HepG2 (cell line): ENCODE results near the gene GLTPD2. TPM values are rescaled to one million over a fixed set of nuclear protein-coding genes. Genes with fewer than 3 reads are reported as not detected.

Source experiments
- ATAC-seq: fragments of 200-7000 bp; cut with Tn5 transposase; 3 replicates; pipeline ENCODE4 v1.9.1; 2020; ENCODE audit warnings: mild to moderate bottlenecking, moderate library complexity
- BruUV-seq: library from RNA; stranded (reverse); fragments of 400-500 nt; replicated peaks from 2 replicates; lab custom pipeline; 2021; lab: Mats Ljungman, UMichigan
- CTCF ChIA-PET: fragments of 300-600 bp; formaldehyde crosslinking; extraction: SDS; loops from one replicate; lab custom pipeline; 2021; ENCODE audit warnings: low total read pairs, inconsistent platforms, low intra/inter-chr PET ratio; lab: Yijun Ruan, JAX
- POLR2A ChIA-PET: fragments of 350-600 bp; sonication (Branson Sonifier 250); formaldehyde crosslinking; loops from one replicate; lab custom pipeline; 2020; ENCODE audit warnings: antibody characterized with exemption, inconsistent platforms; lab: Yijun Ruan, JAX
- DNase-seq: peaks from one replicate; pipeline ENCODE4 v3.0.0-alpha.2; 2015; ENCODE audit warnings: low spot score
- FAIRE-seq: peaks from 3 replicates; lab custom pipeline; 2011; peaks lifted over from hg19 to GRCh38; lab: Jason Lieb, UNC
- H2AFZ ChIP-seq: one replicate; pipeline ENCODE4 v1.6.1; 2011; ENCODE audit warnings: low read length, inconsistent platforms
- H3K27ac ChIP-seq: fragments of 300-600 bp; 3 replicates; pipeline ENCODE4 v1.8.0; 2011; ENCODE audit warnings: mixed run types, mild to moderate bottlenecking, mixed read lengths, low read length, inconsistent platforms; ENCODE audit not compliant: insufficient read depth; ENCODE audit errors: extremely low read length
- H3K27me3 ChIP-seq, 2 experiments: fragments of 200-600 bp in 1 of 2; 2 replicates in 1 of 2; 3 replicates in 1 of 2; pipeline versions ENCODE4 v1.6.0 to v1.8.0; 2011; ENCODE audit warnings: low read length in 2 of 2, mild to moderate bottlenecking in 2 of 2, moderate library complexity in 2 of 2, inconsistent platforms in 1 of 2; ENCODE audit not compliant: insufficient read depth in 2 of 2, control insufficient read depth in 1 of 2
- H3K36me3 ChIP-seq, 2 experiments: fragments of 200-600 bp in 1 of 2; replicated peaks in 1 of 2; 2 replicates in 1 of 2; 3 replicates in 1 of 2; pipeline versions ENCODE4 v1.5.1 to v1.8.0; 2011; ENCODE audit warnings: low read length in 2 of 2, inconsistent platforms in 1 of 2; ENCODE audit not compliant: insufficient read depth in 2 of 2, control insufficient read depth in 1 of 2
- H3K4me1 ChIP-seq: 2 replicates; pipeline ENCODE4 v1.5.1; 2012; ENCODE audit warnings: low read length, inconsistent platforms; ENCODE audit not compliant: insufficient read depth
- H3K4me2 ChIP-seq: 2 replicates; pipeline ENCODE4 v1.6.0; 2011; ENCODE audit warnings: low read depth, low read length, inconsistent platforms
- H3K4me3 ChIP-seq, 3 experiments: fragments of 200-600 bp in 1 of 3; sonication (generic), shearing (Covaris generic) in 1 of 3; replicated peaks in 1 of 3; 2 replicates each; pipeline ENCODE4 v1.5.1; 2011 to 2016; ENCODE audit warnings: low read length in 3 of 3, inconsistent platforms in 2 of 3, low read depth in 2 of 3, mild to moderate bottlenecking in 2 of 3, control low read depth in 1 of 3, mixed read lengths in 1 of 3; ENCODE audit not compliant: insufficient read depth in 1 of 3
- H3K79me2 ChIP-seq: one replicate; pipeline ENCODE4 v1.6.1; 2011; ENCODE audit warnings: low read length, inconsistent platforms; ENCODE audit not compliant: insufficient read depth
- H3K9ac ChIP-seq: 2 replicates; pipeline ENCODE4 v1.6.0; 2011; ENCODE audit warnings: mild to moderate bottlenecking, low read depth, low read length, inconsistent platforms; ENCODE audit not compliant: insufficient read depth
- H3K9me3 ChIP-seq: 2 replicates; pipeline ENCODE4 v1.5.1; 2012; ENCODE audit warnings: mild to moderate bottlenecking, low read length
- H4K20me1 ChIP-seq: 2 replicates; pipeline ENCODE4 v1.6.0; 2011; ENCODE audit warnings: inconsistent platforms, mild to moderate bottlenecking, low read length, moderate library complexity; ENCODE audit not compliant: insufficient read depth
- CREB1 ChIP-seq, 2 experiments: fragments of 450-650 bp in 1 of 2; IDR thresholded peaks; 2 replicates each; pipeline ENCODE4 v1.6.1; 2016 to 2017; ENCODE audit warnings: control low read depth in 1 of 2, mild to moderate bottlenecking in 1 of 2, missing compliant biosample characterization in 1 of 2, missing genetic modification characterization in 1 of 2
- EP300 ChIP-seq, 3 experiments: sonication (generic) in 1 of 3; formaldehyde crosslinking in 1 of 3; IDR thresholded peaks; 2 replicates each; pipeline versions ENCODE4 v1.5.1 to v1.6.1; 2011 to 2020; ENCODE audit warnings: low read depth in 2 of 3, low read length in 2 of 3, borderline replicate concordance in 1 of 3, improper control_type of control experiment in 1 of 3, mild to moderate bottlenecking in 1 of 3, missing genetic modification reagents in 1 of 3, moderate library complexity in 1 of 3
- JUND ChIP-seq: sonication (generic); formaldehyde crosslinking; IDR thresholded peaks from 2 replicates; pipeline ENCODE4 v1.8.0; 2022; ENCODE audit warnings: mild to moderate bottlenecking, missing genetic modification reagents
- SALL1 ChIP-seq: sonication (generic); formaldehyde crosslinking; IDR thresholded peaks from 2 replicates; pipeline ENCODE4 v1.8.0; 2022; ENCODE audit warnings: mild to moderate bottlenecking, missing genetic modification reagents
- ZBTB7B ChIP-seq: sonication (generic); formaldehyde crosslinking; IDR thresholded peaks from 2 replicates; pipeline ENCODE4 v1.4.0; 2020; ENCODE audit warnings: missing genetic modification reagents
- ZNF160 ChIP-seq: sonication (generic); formaldehyde crosslinking; IDR thresholded peaks from 2 replicates; pipeline ENCODE4 v1.8.0; 2022; ENCODE audit warnings: mild to moderate bottlenecking, inconsistent platforms, missing genetic modification reagents
- ZNF652 ChIP-seq: IDR thresholded peaks from 2 replicates; pipeline ENCODE4 v1.6.1; 2016; ENCODE audit warnings: low read depth, borderline replicate concordance
- ZSCAN9 ChIP-seq: IDR thresholded peaks from 2 replicates; pipeline ENCODE4 v1.6.1; 2016; ENCODE audit warnings: borderline replicate concordance
- WGBS: methylation state at CpG from one replicate; pipeline ENCODE4 v1.1.6; 2017; ENCODE audit warnings: low lambda C conversion rate; 5-methylcytosine and 5-hydroxymethylcytosine counted together
- in situ Hi-C: cut with HindIII; loops from 2 replicates; pipeline ENCODE4 v1.10.0; 2017; ENCODE audit warnings: low pct_unique_long_range_greater_than_20kb; ENCODE audit not compliant: extremely low pct_ligation_motif_present
- intact Hi-C: fragments of 100-400 bp; cut with micrococcal nuclease; formaldehyde crosslinking; loops from one replicate; pipeline ENCODE4 v1.10.0; 2022; ENCODE audit not compliant: unreplicated experiment
- polyA plus RNA-seq, 8 experiments: library from polyadenylated mRNA; depleted of rRNA in 3 of 8; stranded (reverse) in 7 of 8; unstranded in 1 of 8; fragments of >200 nt; fragmentation: Illumina TruSeq in 4 of 8; extraction: Trizol in 4 of 8; gene quantifications; 2 replicates each; pipeline versions ENCODE4 v1.2.1 to v1.2.3, GENCODE V29; 2011 to 2016; ENCODE audit warnings: low read depth in 4 of 8, missing spikeins in 1 of 8, mixed read lengths in 1 of 8; ENCODE audit not compliant: insufficient read depth in 1 of 8
- total RNA-seq, 5 experiments: library from RNA; depleted of rRNA; stranded (reverse); fragments of >200 nt; fragmentation: Illumina TruSeq; extraction: Trizol; gene quantifications; 2 replicates each; pipeline ENCODE4 v1.2.3, GENCODE V29; 2016; ENCODE audit warnings: low read depth in 1 of 5
- TF ChIP-seq, protein P1 (sequence below): IDR thresholded peaks from 2 replicates; pipeline ENCODE4 v1.6.1; 2012; ENCODE audit warnings: inconsistent platforms
- TF ChIP-seq, protein P2 (sequence below), 2 experiments: sonication (generic) in 1 of 2; formaldehyde crosslinking in 1 of 2; IDR thresholded peaks; 2 replicates each; pipeline versions ENCODE4 v1.6.1 to v1.9.0; 2014 to 2022; ENCODE audit warnings: antibody characterized with exemption in 1 of 2, borderline replicate concordance in 1 of 2, inconsistent platforms in 1 of 2, low read depth in 1 of 2, missing genetic modification reagents in 1 of 2

GLTPD2 gene
- total and polyA plus RNA-seq, 2 of the 13 experiments (the other 11 are each of a cell fraction or from before 2014, with no cell fraction given), result 7.5 to 12.9 TPM

DNA sequence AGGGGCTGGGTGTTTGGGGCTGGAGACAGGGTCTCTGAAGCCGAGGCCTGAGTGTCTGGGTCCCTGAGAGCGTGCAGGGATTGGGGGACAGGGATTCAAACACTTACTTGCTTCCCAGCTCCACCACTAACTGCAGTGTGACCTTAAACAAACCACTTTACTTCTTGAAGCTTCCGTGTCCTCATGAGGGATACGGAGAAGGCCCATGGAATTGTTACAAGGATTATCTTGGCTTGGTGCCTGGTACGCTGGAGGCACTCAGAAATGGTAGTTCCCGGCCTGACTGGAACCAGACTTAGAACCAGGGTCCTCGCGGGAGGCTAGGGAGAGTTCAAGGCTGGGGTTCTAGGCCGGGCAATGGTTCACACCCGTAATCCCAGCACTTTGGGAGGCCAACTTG lies 46.1 kb upstream of the GLTPD2 start (continued):
- TF ChIP-seq EP300 (IDR thresholded peaks at IDR 0.05; ENCODE audit: low read depth in 2 of 2, low read length in 2 of 2), result no peak
- no peak for TF ChIP-seq EP300 (CRISPR knock-in tag; IDR thresholded peaks at IDR 0.05; ENCODE audit: borderline replicate concordance)
- no peak for TF ChIP-seq JUND (CRISPR knock-in tag)
- TF ChIP-seq ZSCAN9 (CRISPR knock-in tag), result no peak

DNA sequence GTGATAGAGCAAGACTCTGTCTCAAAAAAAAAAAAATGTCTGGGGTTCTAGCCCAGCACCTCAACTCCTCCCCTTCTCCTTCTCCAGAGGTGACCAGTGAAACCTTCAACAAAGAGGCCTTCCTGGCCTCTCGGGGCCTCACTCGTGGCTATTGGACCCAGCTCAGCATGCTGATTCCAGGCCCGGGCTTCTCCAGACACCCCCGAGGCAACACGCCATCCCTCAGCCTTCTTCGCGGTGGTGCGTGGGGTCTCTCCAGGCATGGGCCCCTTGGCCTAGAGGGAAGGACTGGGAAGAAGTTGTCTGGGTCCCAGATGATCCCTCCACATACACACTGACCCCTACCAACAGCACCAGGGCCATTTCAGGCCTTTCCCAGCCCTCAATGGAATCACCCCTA lies 45.5 kb upstream of the GLTPD2 start:
- Histone ChIP-seq H3K27me3 (peaks cover 2 to 24% of the 10 kb centered on the region in 2 experiments; a peak in 3 of 5 replicates), H3K9me3 (no peaks in the 10 kb centered on the region), H3K79me2 (no peaks in the 10 kb centered on the region), H3K4me3 (no peak overlapping the region), H4K20me1 (no peaks in the 10 kb centered on the region), H3K27ac (no peak overlapping the region), H3K4me2 (no peak overlapping the region), H2AFZ (no peak overlapping the region), H3K9ac (no peak overlapping the region), H3K4me1 (peaks cover 71% of the 10 kb centered on the region), H3K36me3 (no peaks in the 10 kb centered on the region)
- DNase-seq, result no peak
- intact Hi-C loops, result no loop called here
- no peak for FAIRE-seq
- ATAC-seq, result no peak
- no peak for TF ChIP-seq ZNF652 (CRISPR knock-in tag)
- TF ChIP-seq ZBTB7B (CRISPR knock-in tag), result no peak
- ChIA-PET POLR2A (interaction anchor here (2.2 to 3.8 kb wide), 2 partner anchors 35 to 45 kb away, joined by 9 to 14 read pairs; partner anchors contain the start of gene GLTPD2), CTCF (no interaction called here)
- WGBS, result 80% methylated on average over 8 of the region's 8 CpGs
- in situ Hi-C loops, result no loop called here
- BruUV-seq, result no TSS peak

DNA sequence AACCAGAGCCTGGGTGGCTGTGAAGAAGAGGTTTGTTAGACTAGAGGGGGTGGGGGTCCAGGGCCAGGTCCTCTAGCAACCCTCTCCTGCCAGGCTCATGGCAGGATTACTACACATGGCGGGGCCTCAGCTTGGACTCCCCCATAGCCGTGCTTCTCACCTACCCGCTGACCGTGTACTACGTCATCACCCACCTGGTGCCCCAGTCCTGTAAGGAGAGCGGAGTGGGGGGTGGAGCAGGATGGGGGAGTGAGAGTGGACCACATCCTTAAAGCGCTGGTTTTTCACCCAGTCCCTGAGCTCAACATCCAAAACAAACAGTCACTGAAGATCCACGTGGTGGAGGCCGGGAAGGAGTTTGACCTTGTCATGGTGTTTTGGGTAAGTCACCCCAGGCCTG lies 44.9 kb upstream of the GLTPD2 start:
- 0 out of 2 replicates have a peak, but pooled peaks have one; percentile 28 for TF ChIP-seq SALL1 (CRISPR knock-in tag)
- no peak for TF ChIP-seq ZNF160 (CRISPR knock-in tag)
- peak; percentile 63 for TF ChIP-seq CREB1 (IDR thresholded peaks at IDR 0.05)
- TF ChIP-seq CREB1 (CRISPR knock-in tag; IDR thresholded peaks at IDR 0.05), result no peak
- TF ChIP-seq, protein P1, sequence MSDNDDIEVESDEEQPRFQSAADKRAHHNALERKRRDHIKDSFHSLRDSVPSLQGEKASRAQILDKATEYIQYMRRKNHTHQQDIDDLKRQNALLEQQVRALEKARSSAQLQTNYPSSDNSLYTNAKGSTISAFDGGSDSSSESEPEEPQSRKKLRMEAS, result 0 out of 2 replicates have a peak, but pooled peaks have one; percentile 12
- TF ChIP-seq, protein P2, sequence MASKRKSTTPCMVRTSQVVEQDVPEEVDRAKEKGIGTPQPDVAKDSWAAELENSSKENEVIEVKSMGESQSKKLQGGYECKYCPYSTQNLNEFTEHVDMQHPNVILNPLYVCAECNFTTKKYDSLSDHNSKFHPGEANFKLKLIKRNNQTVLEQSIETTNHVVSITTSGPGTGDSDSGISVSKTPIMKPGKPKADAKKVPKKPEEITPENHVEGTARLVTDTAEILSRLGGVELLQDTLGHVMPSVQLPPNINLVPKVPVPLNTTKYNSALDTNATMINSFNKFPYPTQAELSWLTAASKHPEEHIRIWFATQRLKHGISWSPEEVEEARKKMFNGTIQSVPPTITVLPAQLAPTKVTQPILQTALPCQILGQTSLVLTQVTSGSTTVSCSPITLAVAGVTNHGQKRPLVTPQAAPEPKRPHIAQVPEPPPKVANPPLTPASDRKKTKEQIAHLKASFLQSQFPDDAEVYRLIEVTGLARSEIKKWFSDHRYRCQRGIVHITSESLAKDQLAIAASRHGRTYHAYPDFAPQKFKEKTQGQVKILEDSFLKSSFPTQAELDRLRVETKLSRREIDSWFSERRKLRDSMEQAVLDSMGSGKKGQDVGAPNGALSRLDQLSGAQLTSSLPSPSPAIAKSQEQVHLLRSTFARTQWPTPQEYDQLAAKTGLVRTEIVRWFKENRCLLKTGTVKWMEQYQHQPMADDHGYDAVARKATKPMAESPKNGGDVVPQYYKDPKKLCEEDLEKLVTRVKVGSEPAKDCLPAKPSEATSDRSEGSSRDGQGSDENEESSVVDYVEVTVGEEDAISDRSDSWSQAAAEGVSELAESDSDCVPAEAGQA (IDR thresholded peaks at IDR 0.05; ENCODE audit: low read depth), result no peak
- TF ChIP-seq, protein P2 (CRISPR knock-in tag; IDR thresholded peaks at IDR 0.05; ENCODE audit: borderline replicate concordance), result no peak
- Histone ChIP-seq H3K9ac (no peak overlapping the region), H3K4me2 (no peak overlapping the region), H3K9me3 (no peaks in the 10 kb centered on the region), H3K27ac (no peak overlapping the region), H2AFZ (no peak overlapping the region), H3K27me3 (peaks cover 2 to 24% of the 10 kb centered on the region in 2 experiments; a peak in 3 of 5 replicates), H4K20me1 (no peaks in the 10 kb centered on the region), H3K79me2 (no peaks in the 10 kb centered on the region), H3K4me1 (peaks cover 71% of the 10 kb centered on the region), H3K36me3 (no peaks in the 10 kb centered on the region), H3K4me3 (no peak overlapping the region)
- ChIA-PET CTCF (no interaction called here), POLR2A (interaction anchor here (1.2 to 3.8 kb wide), 4 partner anchors 13 to 46 kb away, joined by 3 to 14 read pairs (median 8); partner anchors contain the start of genes GLTPD2 and MED11)
- ATAC-seq (no peak), DNase-seq (no peak), FAIRE-seq (no peak)
- WGBS, result 53% methylated on average over 5 of the region's 9 CpGs
- intact Hi-C loops, result no loop called here
- in situ Hi-C loops, result no loop called here
- no TSS peak for BruUV-seq
